Muscle of leg (tissue), 16 donors: ENCODE data around the gene ZNF521. TPM values are rescaled to one million over a fixed set of nuclear protein-coding genes. Genes with fewer than 3 reads are reported as not detected.

Experiments
- DNase-seq: peaks from one replicate; pipeline ENCODE4 v3.0.0; 2013
- H3K27ac ChIP-seq: one replicate; pipeline ENCODE4 v1.5.1; 2013; ENCODE audit warnings: mild to moderate bottlenecking, low read length, control low read depth
- H3K27me3 ChIP-seq: one replicate; pipeline ENCODE4 v1.6.1; 2013; ENCODE audit warnings: low read length; ENCODE audit not compliant: control insufficient read depth, insufficient read depth
- H3K36me3 ChIP-seq: one replicate; pipeline ENCODE4 v1.6.1; 2013; ENCODE audit warnings: low read length; ENCODE audit not compliant: control insufficient read depth, insufficient read depth
- H3K4me1 ChIP-seq: one replicate; pipeline ENCODE4 v1.6.1; 2013; ENCODE audit warnings: low read length; ENCODE audit not compliant: control insufficient read depth, insufficient read depth
- H3K4me3 ChIP-seq: one replicate; pipeline ENCODE4 v1.5.1; 2013; ENCODE audit warnings: low read length, control low read depth
- H3K9me3 ChIP-seq: replicated peaks from 2 replicates; pipeline ENCODE4 v1.6.1; 2013; ENCODE audit warnings: low read depth, low read length; ENCODE audit not compliant: control insufficient read depth
- WGBS: methylation state at CpG from one replicate; pipeline ENCODE4 v1.1.5; 2013; ENCODE audit warnings: missing lambda C conversion rate; ENCODE audit not compliant: insufficient coverage; 5-methylcytosine and 5-hydroxymethylcytosine counted together
- long read RNA-seq, 11 donors: transcript quantifications; one replicate each; lab custom pipeline, GENCODE V29; 2026
- polyA plus RNA-seq, 8 donors: library from polyadenylated mRNA; unstranded; fragments of 120-200 nt; gene quantifications; one replicate each; pipeline versions ENCODE4 v1.2.1 to v1.2.3, GENCODE V29; 2013; ENCODE audit warnings: inconsistent platforms in 1 of 8, low replicate concordance in 1 of 8; ENCODE audit not compliant: insufficient read length in 8 of 8, insufficient read depth in 1 of 8
- total RNA-seq: library from RNA; stranded (reverse); fragments of 120-200 nt; gene quantifications from one replicate; pipeline ENCODE4 v1.2.4, GENCODE V29; 2013

ZNF521 gene
- 67.1 TPM for total RNA-seq
- 10 to 100 TPM; 29.6 to 63.4 (median 43.8) TPM for polyA plus RNA-seq
- long read RNA-seq, donor 1, result 0 reads
- long read RNA-seq, donor 2, result 0 reads
- long read RNA-seq, donor 3, full-length matches to known transcripts, result 4 of 10 reads
- long read RNA-seq, donor 3, partial matches to known transcripts, result 6 of 10 reads
- long read RNA-seq, donor 3, other reads (novel, unspliced or antisense), result 0 of 10 reads
- long read RNA-seq, donor 4, partial matches to known transcripts, result 0 of 1 reads
- long read RNA-seq, donor 4, other reads (novel, unspliced or antisense), result 0 of 1 reads
- long read RNA-seq, donor 5, full-length matches to known transcripts, result 3 of 31 reads
- long read RNA-seq, donor 5, partial matches to known transcripts, result 28 of 31 reads
- long read RNA-seq, donor 5, other reads (novel, unspliced or antisense), result 0 of 31 reads
- long read RNA-seq, donor 6, full-length matches to known transcripts, result 1 of 26 reads
- long read RNA-seq, donor 6, partial matches to known transcripts, result 18 of 26 reads
- long read RNA-seq, donor 6, other reads (novel, unspliced or antisense), result 7 of 26 reads
- long read RNA-seq, donor 7, partial matches to known transcripts, result 22 of 23 reads
- long read RNA-seq, donor 7, other reads (novel, unspliced or antisense), result 0 of 23 reads
- long read RNA-seq, donor 8, full-length matches to known transcripts, result 4 of 17 reads
- long read RNA-seq, donor 8, partial matches to known transcripts, result 13 of 17 reads
- long read RNA-seq, donor 8, other reads (novel, unspliced or antisense), result 0 of 17 reads
- long read RNA-seq, donor 9, full-length matches to known transcripts, result 3 of 11 reads
- long read RNA-seq, donor 9, partial matches to known transcripts, result 8 of 11 reads
- long read RNA-seq, donor 9, other reads (novel, unspliced or antisense), result 0 of 11 reads
- long read RNA-seq, donor 10, full-length matches to known transcripts, result 2 of 23 reads
- long read RNA-seq, donor 10, partial matches to known transcripts, result 21 of 23 reads
- long read RNA-seq, donor 10, other reads (novel, unspliced or antisense), result 0 of 23 reads
- long read RNA-seq, donor 11, full-length matches to known transcripts, result 4 of 11 reads
- long read RNA-seq, donor 11, partial matches to known transcripts, result 7 of 11 reads
- long read RNA-seq, donor 11, other reads (novel, unspliced or antisense), result 0 of 11 reads

DNA sequence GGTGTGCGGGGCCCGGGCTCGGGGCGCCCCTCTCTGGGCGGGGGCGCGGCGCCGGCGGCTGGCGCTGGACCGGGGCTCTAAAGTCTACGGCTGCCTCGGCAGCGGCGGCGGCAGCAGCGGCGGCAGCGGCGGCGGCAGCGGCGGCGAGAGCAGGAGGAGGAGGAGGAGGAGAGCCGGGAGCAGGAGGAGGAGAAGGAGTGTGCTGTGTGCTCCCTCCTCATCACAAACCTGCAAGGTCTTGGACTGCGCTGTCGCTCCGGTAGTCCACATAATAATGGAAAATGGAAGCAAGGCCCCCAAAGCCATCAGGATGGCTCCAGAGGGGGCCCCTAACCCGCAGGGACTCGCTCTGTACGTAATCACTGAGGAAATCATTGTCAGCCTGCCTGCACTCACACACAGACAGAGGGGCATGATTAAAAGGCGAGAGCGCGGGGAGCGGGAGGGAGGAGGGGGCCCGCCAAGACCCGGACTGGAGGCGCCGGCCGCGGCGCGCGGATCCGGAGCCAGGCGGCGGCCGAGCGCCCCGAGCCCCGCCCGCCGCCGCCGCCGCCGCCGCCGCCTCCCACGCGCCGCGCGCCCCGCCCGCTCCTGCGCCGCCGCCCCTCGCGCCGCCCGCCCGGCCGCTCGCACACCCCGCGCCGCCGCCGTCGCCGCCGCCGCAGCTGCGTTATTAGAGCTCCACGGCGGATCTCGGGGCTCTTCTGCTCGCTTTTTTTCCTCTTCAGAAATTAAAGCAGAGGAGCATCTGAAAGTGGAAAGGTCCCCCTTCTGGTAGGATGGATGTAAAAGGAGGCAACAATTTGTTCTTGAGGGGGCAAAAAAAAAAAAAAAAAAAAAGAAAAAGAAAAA, at the start of gene ZNF521:
Gene ZNF521, minus strand, starts transcription at position 390 of the 852 bp plus-strand sequence. CDS start 1,220 bp downstream, outside the sequence.
- Histone ChIP-seq H3K36me3 (no peaks in the 10 kb centered on the region), H3K4me3 (peak within 1 kb of the TSS; percentile 80), H3K27ac (peak within 1 kb of the TSS; percentile 98), H3K27me3 (no peaks in the 10 kb centered on the region), H3K4me1 (peaks cover 6% of the 10 kb centered on the region), H3K9me3 (no peaks in the 10 kb centered on the region)
- peak; percentile 98 for DNase-seq
- WGBS, result under 1% methylated on average over 56 of the region's 91 CpGs

DNA sequence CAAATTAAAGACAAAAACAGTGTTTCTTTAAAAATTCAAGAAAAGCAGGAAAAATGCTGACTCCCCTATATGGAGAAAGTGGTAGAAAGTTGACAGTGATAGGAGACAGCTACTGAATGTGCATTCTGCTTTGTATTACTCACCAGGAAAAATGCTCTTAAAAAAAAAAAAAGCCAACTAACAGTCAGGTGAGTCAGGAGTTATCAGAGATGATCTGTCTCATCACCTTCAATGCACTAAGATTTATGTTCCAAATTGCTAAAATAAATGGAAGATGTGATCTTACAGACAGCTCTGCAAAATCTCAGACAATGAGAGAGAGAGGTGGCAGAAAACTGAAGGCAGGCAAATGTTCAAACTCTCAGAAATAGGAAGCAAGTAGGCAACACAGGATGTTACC, 47.6 kb upstream of the ZNF521 start:
- Histone ChIP-seq H3K9me3 (peaks cover 7% of the 10 kb centered on the region), H3K4me3 (no peak overlapping the region), H3K36me3 (no peaks in the 10 kb centered on the region), H3K4me1 (no peaks in the 10 kb centered on the region), H3K27ac (no peak overlapping the region), H3K27me3 (no peaks in the 10 kb centered on the region)
- no peak for DNase-seq

DNA sequence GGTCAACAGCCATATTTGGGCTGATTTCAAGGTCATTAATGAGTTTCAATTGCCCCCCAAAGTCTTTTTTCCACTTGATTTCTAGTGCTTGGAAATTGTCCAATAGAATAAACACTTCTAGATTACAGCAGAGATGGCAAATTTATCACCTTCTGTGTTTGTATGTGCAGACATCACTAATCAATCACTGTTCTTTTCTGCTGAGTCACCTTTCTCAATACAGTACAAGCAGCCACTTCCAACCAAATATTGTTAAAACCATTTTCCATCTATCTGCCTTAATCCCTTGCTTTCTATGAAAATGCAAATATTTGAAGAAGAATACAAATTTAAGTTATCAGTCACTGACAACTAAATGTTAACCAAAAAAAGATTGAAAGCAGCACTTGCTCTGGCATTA, 40.2 kb upstream of the ZNF521 start:
- H3K27ac ChIP-seq, result no peak overlapping the region
- H3K4me1 ChIP-seq, result no peaks in the 10 kb centered on the region
- H3K9me3 ChIP-seq, result peaks cover 7% of the 10 kb centered on the region
- H3K36me3 ChIP-seq, result no peaks in the 10 kb centered on the region
- no peaks in the 10 kb centered on the region for H3K27me3 ChIP-seq
- no peak for DNase-seq
- no peak overlapping the region for H3K4me3 ChIP-seq

DNA sequence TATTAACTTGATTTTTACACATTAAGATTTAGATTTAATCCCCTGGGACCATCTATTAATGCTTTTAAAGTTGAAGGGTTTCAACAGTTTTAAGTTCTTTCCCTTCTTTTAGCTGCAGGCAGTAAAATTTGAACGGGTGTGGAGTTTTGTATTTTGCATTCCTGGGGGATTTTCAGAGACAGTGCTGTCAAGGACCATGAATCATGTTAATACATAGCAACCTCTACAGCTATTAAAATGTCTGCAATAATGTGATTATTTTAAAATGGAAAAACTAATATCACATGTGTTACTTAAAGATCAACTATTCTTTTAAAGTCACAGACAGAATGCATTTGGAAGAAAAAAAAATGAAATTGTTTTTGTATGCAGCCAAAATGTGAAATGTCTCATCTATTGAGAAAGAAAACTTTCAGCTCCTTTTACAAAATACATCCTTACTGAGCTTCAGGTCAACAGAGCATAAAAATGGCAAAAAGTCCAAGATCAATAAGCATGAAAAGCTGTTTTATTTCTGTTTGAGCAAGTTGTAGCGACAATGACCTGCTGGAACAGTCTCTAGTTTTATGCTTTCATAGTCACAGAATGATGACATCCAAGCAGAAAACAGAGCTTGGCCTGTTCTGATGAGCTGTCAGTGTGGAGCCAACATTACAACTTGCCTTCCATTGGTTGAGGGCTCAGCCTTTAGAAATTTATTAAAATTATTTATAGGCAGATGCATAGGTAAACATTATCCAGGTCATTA, 21.6 kb upstream of the ZNF521 start:
- Histone ChIP-seq H3K9me3 (no peaks in the 10 kb centered on the region), H3K36me3 (no peaks in the 10 kb centered on the region), H3K27ac (no peak overlapping the region), H3K27me3 (no peaks in the 10 kb centered on the region), H3K4me1 (no peaks in the 10 kb centered on the region), H3K4me3 (no peak overlapping the region)
- 67% methylated on average over 1 of the region's 2 CpGs for WGBS
- DNase-seq, result peak; percentile 22

DNA sequence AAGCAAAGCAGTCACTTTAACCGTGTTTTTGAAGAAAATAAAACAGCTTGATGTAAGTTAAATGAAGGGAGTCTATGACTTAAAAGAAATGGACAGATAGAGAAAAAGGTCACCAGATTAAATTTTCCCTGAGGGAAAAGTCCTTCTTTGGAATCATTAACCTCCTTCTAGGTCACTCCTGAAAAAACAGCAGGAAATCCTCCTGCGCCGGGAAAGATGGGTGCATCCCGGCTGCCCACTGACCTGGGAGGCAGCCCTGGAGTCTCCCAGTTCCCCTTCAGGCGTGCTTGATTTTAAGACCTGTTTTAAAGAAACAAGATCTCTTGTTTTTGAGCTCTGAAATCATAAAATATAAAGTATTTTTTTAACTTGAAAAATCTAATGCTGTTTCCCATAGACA, 18.4 kb upstream of the ZNF521 start:
- Histone ChIP-seq H3K27ac (no peak overlapping the region), H3K4me1 (no peaks in the 10 kb centered on the region), H3K4me3 (no peak overlapping the region), H3K9me3 (no peaks in the 10 kb centered on the region), H3K27me3 (no peaks in the 10 kb centered on the region), H3K36me3 (no peaks in the 10 kb centered on the region)
- no peak for DNase-seq
- 73% methylated on average over 3 of the region's 5 CpGs for WGBS

DNA sequence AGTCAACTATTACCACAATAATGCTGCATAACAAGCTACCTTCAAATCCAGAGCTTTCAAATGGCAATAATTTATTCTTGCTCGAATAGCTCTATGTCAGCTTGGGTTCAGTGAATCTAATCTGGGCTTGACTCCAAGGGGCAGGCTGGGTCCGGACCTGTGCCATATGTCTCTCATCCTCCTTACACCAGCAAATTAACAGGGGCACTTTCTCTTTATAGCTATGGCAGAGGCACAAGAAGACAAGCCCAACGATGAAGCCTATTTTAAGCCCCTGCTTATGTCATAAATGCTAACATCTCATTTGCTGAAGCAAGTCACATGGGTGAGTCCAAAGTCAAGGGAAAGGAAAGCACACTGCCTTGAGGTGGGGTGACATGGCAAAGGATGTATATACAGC, 13.3 kb upstream of the ZNF521 start:
- Histone ChIP-seq H3K4me1 (no peaks in the 10 kb centered on the region), H3K9me3 (no peaks in the 10 kb centered on the region), H3K27ac (no peak overlapping the region), H3K27me3 (no peaks in the 10 kb centered on the region), H3K4me3 (no peak overlapping the region), H3K36me3 (no peaks in the 10 kb centered on the region)
- DNase-seq, result no peak
- 60% methylated on average over 1 of the region's 3 CpGs for WGBS

DNA sequence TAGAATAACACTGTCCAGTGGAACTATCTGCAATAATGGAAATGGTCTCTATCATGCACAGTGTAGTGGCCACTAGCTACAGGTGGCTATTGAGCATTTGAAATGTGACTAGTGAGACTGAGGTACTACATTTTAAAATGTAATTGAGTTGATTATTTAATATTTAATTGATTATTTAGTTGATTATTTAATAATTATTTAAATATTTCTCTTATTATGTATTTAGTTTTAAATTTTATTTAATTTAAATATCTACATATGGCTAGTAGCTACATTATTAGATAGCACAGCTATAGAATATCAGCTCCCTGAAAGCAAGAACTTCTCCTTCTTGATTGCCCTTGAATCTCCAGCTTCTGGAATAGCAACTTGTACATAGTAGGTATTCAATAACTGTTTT, 12.8 kb upstream of the ZNF521 start:
- no peak for DNase-seq
- no peaks in the 10 kb centered on the region for H3K27me3 ChIP-seq
- no peak overlapping the region for H3K4me3 ChIP-seq
- H3K27ac ChIP-seq, result no peak overlapping the region
- H3K4me1 ChIP-seq, result no peaks in the 10 kb centered on the region
- no peaks in the 10 kb centered on the region for H3K9me3 ChIP-seq
- no peaks in the 10 kb centered on the region for H3K36me3 ChIP-seq

DNA sequence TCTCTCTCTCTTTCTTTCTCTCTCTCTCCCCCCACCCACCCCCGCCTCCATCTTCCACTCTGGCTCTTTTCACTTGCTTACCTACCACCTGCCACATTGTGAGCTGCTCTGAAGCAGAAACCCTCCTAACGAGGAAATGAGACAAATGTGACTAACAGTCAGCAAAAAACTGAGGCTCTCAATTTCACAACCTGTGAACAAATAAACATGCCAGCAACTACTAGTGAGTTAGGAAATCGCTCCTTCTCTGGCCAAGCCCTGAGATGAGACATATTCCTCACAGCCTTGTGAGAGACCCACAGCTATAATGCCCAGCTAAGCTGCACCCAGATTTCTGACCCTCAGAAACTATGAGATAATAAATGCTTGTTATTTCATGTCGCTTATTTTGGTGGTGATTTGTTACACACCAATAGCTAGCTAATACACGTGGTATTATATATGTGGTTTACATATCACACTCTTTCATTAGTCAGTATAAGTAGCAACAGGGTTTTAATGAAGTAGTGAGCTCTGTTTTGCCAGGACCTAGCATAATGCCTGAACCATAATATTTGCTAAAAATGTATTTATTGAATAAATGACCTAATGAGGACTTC, 8.4 kb upstream of the ZNF521 start:
- WGBS, result 83% methylated on average over 1 of the region's 5 CpGs
- H3K9me3 ChIP-seq, result no peaks in the 10 kb centered on the region
- H3K36me3 ChIP-seq, result no peaks in the 10 kb centered on the region
- H3K4me1 ChIP-seq, result no peaks in the 10 kb centered on the region
- no peaks in the 10 kb centered on the region for H3K27me3 ChIP-seq
- no peak overlapping the region for H3K4me3 ChIP-seq
- H3K27ac ChIP-seq, result no peak overlapping the region
- DNase-seq, result no peak

DNA sequence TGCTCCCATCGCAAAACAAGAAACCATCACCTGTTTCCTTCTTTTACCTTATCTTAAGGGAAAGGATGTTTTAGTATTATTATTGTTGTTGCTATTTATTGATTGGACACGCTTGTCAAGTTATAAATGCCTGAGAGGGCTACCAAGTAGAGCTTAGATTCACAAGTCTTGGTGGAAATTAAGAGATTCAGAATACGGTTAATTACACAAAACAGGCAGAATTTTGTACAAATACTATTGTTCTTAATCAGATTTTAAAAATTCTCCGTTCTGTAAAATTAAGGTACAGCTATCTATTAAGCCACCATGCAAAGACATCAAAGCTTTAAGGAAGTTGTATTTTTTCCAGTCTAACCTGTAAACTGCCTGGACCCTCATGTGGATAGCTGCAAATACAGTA, 1.1 kb upstream of the ZNF521 start:
- peaks cover 6% of the 10 kb centered on the region for H3K4me1 ChIP-seq
- H3K36me3 ChIP-seq, result no peaks in the 10 kb centered on the region
- no peak for DNase-seq
- no CpG with 5 or more reads among the region's 4 CpGs for WGBS
- H3K27ac ChIP-seq, result no peak overlapping the region
- no peaks in the 10 kb centered on the region for H3K27me3 ChIP-seq
- H3K9me3 ChIP-seq, result no peaks in the 10 kb centered on the region
- H3K4me3 ChIP-seq, result peak overlapping the region; percentile 45
